Parathyroid adenoma (tissue), 2 donors: ENCODE measurements around the gene FOXA3.

Source experiments
- H2AFZ ChIP-seq: fragments of 300-600 bp; sonication (generic); one replicate; pipeline ENCODE4 v1.7.0; 2017; ENCODE audit warnings: antibody characterized with exemption, mild to moderate bottlenecking
- H3K27ac ChIP-seq: fragments of 300-600 bp; sonication (generic); one replicate; pipeline ENCODE4 v1.7.0; 2017
- H3K27me3 ChIP-seq: fragments of 300-600 bp; sonication (generic); one replicate; pipeline ENCODE4 v1.7.0; 2017; ENCODE audit warnings: low read length; ENCODE audit not compliant: control insufficient read depth, insufficient read depth
- H3K36me3 ChIP-seq: fragments of 300-600 bp; sonication (generic); one replicate; pipeline ENCODE4 v1.7.0; 2017; ENCODE audit warnings: low read length; ENCODE audit not compliant: control insufficient read depth, insufficient read depth
- H3K4me1 ChIP-seq: fragments of 300-600 bp; sonication (generic); one replicate; pipeline ENCODE4 v1.7.0; 2017; ENCODE audit warnings: control low read depth
- H3K4me2 ChIP-seq: fragments of 300-600 bp; sonication (generic); one replicate; pipeline ENCODE4 v1.7.0; 2017; ENCODE audit warnings: low read length
- H3K4me3 ChIP-seq: fragments of 300-600 bp; sonication (generic); one replicate; pipeline ENCODE4 v1.7.0; 2017; ENCODE audit warnings: low read depth, low read length
- H3K79me2 ChIP-seq: fragments of 300-600 bp; sonication (generic); one replicate; pipeline ENCODE4 v1.7.0; 2017; ENCODE audit warnings: control low read depth
- H3K9ac ChIP-seq: fragments of 300-600 bp; sonication (generic); one replicate; pipeline ENCODE4 v1.7.0; 2017; ENCODE audit warnings: mild to moderate bottlenecking
- H3K9me3 ChIP-seq: fragments of 300-600 bp; sonication (generic); one replicate; pipeline ENCODE4 v1.7.0; 2017; ENCODE audit warnings: low read length; ENCODE audit not compliant: control insufficient read depth
- CTCF ChIP-seq: fragments of 300-600 bp; sonication (generic); IDR thresholded peaks from one replicate; pipeline ENCODE4 v1.7.0; 2017; ENCODE audit warnings: antibody characterized with exemption, mild to moderate bottlenecking
- donor health status: primary hyperparathyroidism.

FOXA3 gene

GRCh38 chr19:45860359-45861259 is 3.5 kb upstream of the FOXA3 start:
- Histone ChIP-seq H3K27ac (no peak overlapping the region), H3K36me3 (no peaks in the 10 kb centered on the region), H3K4me3 (no peak overlapping the region), H3K9me3 (no peaks in the 10 kb centered on the region), H3K9ac (no peak overlapping the region), H3K79me2 (peaks cover 7% of the 10 kb centered on the region), H3K27me3 (no peaks in the 10 kb centered on the region), H3K4me2 (no peak overlapping the region), H3K4me1 (peaks cover 3% of the 10 kb centered on the region), H2AFZ (no peak overlapping the region)
- no peak for TF ChIP-seq CTCF

GRCh38 chr19:45862271-45862563 is 1.9 kb upstream of the FOXA3 start:
- no peak for TF ChIP-seq CTCF
- H3K36me3 ChIP-seq = no peaks in the 10 kb centered on the region
- H3K27me3 ChIP-seq = no peaks in the 10 kb centered on the region
- H3K9ac ChIP-seq = no peak overlapping the region
- peaks cover 3% of the 10 kb centered on the region for H3K4me1 ChIP-seq
- no peaks in the 10 kb centered on the region for H3K9me3 ChIP-seq
- peak overlapping the region; percentile 51 for H3K27ac ChIP-seq
- H3K79me2 ChIP-seq = peaks cover 7% of the 10 kb centered on the region
- H2AFZ ChIP-seq = peak overlapping the region; percentile 82
- peak overlapping the region; percentile 89 for H3K4me2 ChIP-seq
- H3K4me3 ChIP-seq = peak overlapping the region; percentile 86

- H3K79me2 ChIP-seq = peaks cover 7% of the 10 kb centered on the region
- no peaks in the 10 kb centered on the region for H3K36me3 ChIP-seq
- H3K9ac ChIP-seq = peak within 1 kb of the TSS; percentile 7
- H3K9me3 ChIP-seq = no peaks in the 10 kb centered on the region
- peak within 1 kb of the TSS; percentile 82 for H2AFZ ChIP-seq
- H3K27me3 ChIP-seq = no peaks in the 10 kb centered on the region
- peaks cover 3% of the 10 kb centered on the region for H3K4me1 ChIP-seq
- H3K4me2 ChIP-seq = peak within 1 kb of the TSS; percentile 89
- peak within 1 kb of the TSS; percentile 86 for H3K4me3 ChIP-seq
- H3K27ac ChIP-seq = peak within 1 kb of the TSS; percentile 51
- no peak for TF ChIP-seq CTCF
Measured at GRCh38 chr19:45862564-45863334, 1.4 kb upstream of the FOXA3 start, which contains the start of gene SYMPK. TSS of gene SYMPK (minus strand) at chr19:45863147. CDS start at chr19:45854495, 8,652 bp downstream.

GRCh38 chr19:45863335-45863839 is 739 bp upstream of the FOXA3 start:
- H3K4me2 ChIP-seq = peak overlapping the region; percentile 63
- H2AFZ ChIP-seq = peak overlapping the region; percentile 82
- no peak for TF ChIP-seq CTCF
- H3K9ac ChIP-seq = no peak overlapping the region
- no peaks in the 10 kb centered on the region for H3K9me3 ChIP-seq
- peaks cover 3% of the 10 kb centered on the region for H3K79me2 ChIP-seq
- H3K4me1 ChIP-seq = peaks cover 3% of the 10 kb centered on the region
- H3K27ac ChIP-seq = no peak overlapping the region
- H3K27me3 ChIP-seq = no peaks in the 10 kb centered on the region
- no peaks in the 10 kb centered on the region for H3K36me3 ChIP-seq
- H3K4me3 ChIP-seq = peak overlapping the region; percentile 86
